ENCODE results near the gene XRN2. TPM values are rescaled to one million over a fixed set of nuclear protein-coding genes. Genes with fewer than 3 reads are reported as not detected.

The XRN2 gene
- total and polyA plus RNA-seq, 12 donors, result 9.5 to 39.8 (median 31.7) TPM

DNA sequence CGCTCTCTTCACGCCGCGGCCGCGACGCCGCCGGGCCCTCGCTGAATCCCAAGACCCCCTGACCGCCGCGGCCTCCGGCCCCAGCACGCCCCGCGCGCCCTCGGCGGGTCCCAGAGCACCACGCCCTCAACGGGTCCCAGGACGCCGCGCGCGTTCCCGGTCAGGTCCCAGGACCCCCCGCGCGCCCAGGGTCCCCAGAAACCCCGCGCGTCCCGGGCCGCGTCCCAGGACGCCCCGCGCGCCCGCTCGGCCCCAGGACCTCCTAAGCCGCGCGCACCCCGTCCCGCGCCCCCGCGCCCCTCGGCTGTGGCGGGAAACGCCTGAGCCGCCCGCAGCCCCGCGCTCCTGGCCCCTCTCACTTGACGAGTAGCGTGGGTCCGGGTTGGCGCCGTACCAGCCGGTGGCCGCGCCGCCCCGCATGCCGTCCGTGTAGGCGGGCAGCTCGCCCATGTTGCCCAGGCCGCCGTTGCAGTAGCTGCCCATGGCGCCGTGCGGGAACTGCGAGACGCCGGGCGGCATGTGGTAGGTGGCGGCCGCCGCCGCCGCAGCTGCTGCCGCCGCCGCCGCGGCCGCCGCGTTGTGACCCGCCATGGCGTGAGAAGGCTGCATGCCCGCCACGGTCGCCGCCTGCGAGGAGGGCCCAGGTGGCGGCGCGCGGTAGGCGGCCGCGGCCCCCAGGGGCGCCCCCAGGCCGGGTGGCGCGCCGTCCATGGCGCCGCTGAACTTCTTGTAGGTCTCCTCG lies 93.6 kb downstream of the XRN2 start:
- 2 to 3% methylated on average over 68 to 116 of the region's 116 CpGs for WGBS, 2 donors
- peaks cover 0 to 13% (median 2%) of the 10 kb centered on the region in 9 donors for H3K4me1 ChIP-seq
- intact Hi-C loops (cut with DNase I), result no loop called here
- TF ChIP-seq CTCF (IDR thresholded peaks at IDR 0.05), result no peak
- peak overlapping the region in 5 of 10 donors; percentile 6 to 33 (median 26) for H3K4me3 ChIP-seq
- H3K9me3 ChIP-seq, result no peaks in the 10 kb centered on the region
- no peaks in the 10 kb centered on the region for H3K36me3 ChIP-seq
- no peak overlapping the region for H3K27ac ChIP-seq
- ATAC-seq (peak in 1 of 8 donors; percentile 7), DNase-seq (no peak)
- peaks cover 51 to 100% (median 99%) of the 10 kb centered on the region in 7 donors for H3K27me3 ChIP-seq

GRCh38 chr20:21397341-21398108 lies 94.4 kb downstream of the XRN2 start, which contains the start of gene NKX2-4:
TSS of gene NKX2-4 (minus strand) at chr20:21397526. CDS start at chr20:21397399, 127 bp downstream.
- H3K27ac ChIP-seq, result no peak within 1 kb of the TSS
- DNase-seq (no peak), ATAC-seq (no peak)
- H3K4me3 ChIP-seq, result peak within 1 kb of the TSS in 5 of 10 donors; percentile 6 to 33 (median 26)
- H3K27me3 ChIP-seq, result peaks cover 51 to 100% (median 99%) of the 10 kb centered on the region in 7 donors
- intact Hi-C loops (cut with DNase I), result no loop called here
- 4% methylated on average over 57 of the region's 57 CpGs for WGBS, 2 donors
- H3K36me3 ChIP-seq, result no peaks in the 10 kb centered on the region
- peaks cover 0 to 10% (median 0%) of the 10 kb centered on the region in 9 donors for H3K4me1 ChIP-seq
- no peaks in the 10 kb centered on the region for H3K9me3 ChIP-seq
- no peak for TF ChIP-seq CTCF (IDR thresholded peaks at IDR 0.05)

DNA sequence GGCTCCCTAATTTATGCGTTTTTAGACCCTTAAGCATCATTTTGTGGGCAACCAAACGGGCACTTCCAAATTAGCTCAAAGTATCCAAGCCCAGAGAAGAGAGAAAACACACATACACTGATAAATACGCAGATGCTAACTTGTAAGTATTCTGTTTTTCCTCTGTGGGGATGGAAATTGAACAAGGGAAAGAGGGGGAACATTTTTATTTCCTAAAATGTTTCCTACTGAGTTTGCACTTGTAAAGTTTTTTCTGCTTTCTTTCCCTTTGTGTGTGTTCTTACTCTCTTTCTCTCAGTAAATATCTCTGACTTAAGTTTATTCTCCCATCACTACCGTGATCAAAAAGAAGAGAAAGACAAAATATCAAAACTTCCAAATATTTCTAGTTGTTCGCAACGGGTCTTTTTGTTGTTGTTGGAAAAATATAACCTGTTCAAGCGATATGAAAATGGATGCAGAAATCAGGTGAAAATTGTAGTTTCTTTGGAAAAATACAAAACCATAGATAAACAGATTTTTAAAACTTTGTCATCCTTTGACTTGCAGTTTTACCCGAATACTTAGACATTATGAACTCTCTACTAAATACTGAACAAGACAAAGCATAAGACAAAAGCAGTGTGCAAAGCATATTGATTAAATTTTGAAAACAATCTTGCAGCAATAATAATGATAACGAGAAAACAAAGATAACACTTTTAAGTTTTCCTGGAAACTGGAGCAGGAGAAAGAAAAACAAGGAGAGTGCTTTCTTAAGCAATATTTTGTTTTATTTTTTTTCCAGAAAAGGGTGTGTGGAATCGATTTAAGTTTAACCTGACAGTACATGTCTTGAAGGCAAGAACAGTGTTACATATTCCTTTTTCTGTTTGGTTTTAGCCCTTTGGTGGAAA lies 95.2 kb downstream of the XRN2 start:
- DNase-seq (no peak), ATAC-seq (no peak)
- H3K27me3 ChIP-seq, result peaks cover 46 to 100% (median 99%) of the 10 kb centered on the region in 7 donors
- no peak overlapping the region for H3K4me3 ChIP-seq
- H3K36me3 ChIP-seq, result no peaks in the 10 kb centered on the region
- TF ChIP-seq CTCF (IDR thresholded peaks at IDR 0.05), result no peak
- H3K27ac ChIP-seq, result no peak overlapping the region
- peaks cover 0 to 10% (median 0%) of the 10 kb centered on the region in 9 donors for H3K4me1 ChIP-seq
- intact Hi-C loops (cut with DNase I), result no loop called here
- no peaks in the 10 kb centered on the region for H3K9me3 ChIP-seq
- 18 to 21% methylated on average over 10 of the region's 10 CpGs for WGBS, 2 donors

Measured in heart right ventricle (tissue), 16 donors.